ENCODE results near the gene SPOCK2.
A peak's percentile ranks its signal among the peaks of the same experiment; 100 is the strongest.
"Not testable (repeated sequence)": the region's sequence is repeated elsewhere in the genome, so short reads cannot be mapped to it uniquely, and the experiment has no call there.

The SPOCK2 gene

DNA sequence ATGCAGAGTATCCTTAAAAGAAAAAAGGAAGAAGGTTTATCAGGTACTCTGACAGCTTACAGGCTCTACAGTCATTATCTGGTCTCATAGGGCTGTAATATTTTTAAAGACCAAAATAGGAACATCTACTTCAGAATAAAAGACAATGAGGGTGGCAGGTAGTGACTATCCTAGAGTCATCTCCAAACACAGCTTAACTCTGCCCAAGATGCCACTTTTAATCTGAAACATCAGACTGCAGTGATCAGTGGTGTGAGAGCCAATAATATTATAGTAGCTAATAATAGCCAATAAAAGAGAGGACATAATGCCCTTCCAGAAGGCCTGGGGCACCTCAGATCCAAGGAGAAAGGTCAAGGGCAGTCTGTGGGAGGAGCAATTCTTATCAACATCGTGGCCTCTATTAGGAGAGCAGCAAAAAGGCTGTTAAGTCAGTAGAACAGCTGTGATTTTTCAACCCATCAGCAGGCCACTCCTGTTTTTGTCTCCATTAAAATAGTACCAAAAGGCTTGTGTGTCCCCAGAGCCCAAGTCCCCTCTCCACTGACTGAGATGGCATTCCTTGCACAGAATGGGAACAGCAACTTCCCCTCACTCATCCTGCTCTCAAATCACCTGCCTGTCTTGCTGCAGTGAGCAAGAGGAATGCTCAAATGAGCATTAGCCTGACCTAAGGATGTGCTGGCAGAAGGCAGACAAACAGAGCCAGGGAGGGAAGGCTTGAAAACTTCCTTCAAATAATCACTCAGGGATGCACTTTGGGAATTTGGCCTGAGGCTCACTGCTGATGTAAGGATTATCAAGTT is 20.7 kb upstream of the SPOCK2 start:
- DNase-seq (ENCODE audit: low read depth in 2 of 2): no peak

GRCh38 chr10:72108004-72108370 is 19.6 kb upstream of the SPOCK2 start:
- not testable (repeated sequence) for DNase-seq (ENCODE audit: low read depth in 2 of 2)

DNA sequence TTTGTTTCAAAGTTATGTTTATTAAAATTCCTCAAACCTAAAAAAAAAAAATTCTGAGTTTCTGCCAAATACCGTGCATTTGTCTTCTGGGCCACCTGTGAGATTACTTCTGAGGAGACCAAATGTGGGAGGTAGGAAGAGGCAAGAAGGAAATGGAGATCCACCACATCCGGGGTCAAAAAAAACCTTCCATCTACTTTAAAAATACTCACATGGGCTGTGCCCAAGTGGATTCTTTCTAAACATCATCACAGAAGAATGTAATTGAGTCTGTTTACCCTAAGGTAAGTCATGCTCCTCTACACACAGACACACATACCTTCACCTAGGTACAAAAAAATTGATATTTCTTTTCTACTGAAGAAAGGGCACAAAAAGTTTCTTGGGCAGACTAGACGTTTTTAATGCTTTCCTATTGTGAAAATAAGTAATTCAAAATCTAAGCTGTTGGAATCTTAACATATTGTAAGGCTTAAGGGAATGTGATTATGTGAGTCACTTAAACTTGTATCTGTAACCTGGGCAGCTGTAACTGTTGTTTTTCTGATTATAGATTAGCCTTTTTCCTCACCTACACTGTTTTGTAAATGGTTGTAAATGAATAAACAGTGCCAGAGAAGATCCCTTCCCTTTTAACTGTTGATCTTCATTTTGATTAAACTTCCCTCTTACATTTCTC is 19.1 kb upstream of the SPOCK2 start:
- DNase-seq (ENCODE audit: low read depth in 2 of 2): no peak

GRCh38 chr10:72106896-72107295 is 18.5 kb upstream of the SPOCK2 start:
- no peak for DNase-seq (ENCODE audit: low read depth in 2 of 2)

DNA sequence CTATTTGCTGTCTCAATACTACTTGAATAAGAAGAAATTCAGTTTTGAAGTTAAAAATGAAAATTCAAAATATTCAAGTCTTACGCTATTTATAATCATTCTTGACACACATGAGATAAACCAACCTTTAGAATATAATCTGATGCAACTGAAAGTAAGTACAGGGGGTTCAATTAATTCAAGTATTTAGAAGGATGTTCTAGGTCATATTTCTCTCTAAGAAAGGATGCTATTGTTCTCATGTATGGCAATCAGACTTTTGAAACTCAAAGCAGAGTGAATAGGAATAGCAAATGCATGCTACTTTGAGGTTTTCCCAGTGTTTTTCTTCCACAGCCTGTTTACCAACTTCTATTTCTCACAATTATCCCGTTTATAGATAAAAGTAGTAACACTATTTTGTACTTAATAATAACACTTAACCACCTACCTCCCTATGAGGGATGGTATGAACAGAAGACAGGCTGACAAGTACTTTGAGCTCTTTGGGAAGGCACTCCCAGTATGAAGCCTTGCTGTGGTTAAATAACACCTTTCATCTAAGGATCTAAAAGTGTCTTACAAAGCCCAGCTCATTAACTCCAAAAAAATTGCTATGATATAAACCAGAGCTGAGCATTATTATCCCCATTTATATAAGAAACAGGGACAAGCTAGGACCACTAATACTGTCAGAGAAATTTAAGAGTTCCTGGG is 18.0 kb upstream of the SPOCK2 start:
- no peak for DNase-seq (ENCODE audit: low read depth in 2 of 2)

DNA sequence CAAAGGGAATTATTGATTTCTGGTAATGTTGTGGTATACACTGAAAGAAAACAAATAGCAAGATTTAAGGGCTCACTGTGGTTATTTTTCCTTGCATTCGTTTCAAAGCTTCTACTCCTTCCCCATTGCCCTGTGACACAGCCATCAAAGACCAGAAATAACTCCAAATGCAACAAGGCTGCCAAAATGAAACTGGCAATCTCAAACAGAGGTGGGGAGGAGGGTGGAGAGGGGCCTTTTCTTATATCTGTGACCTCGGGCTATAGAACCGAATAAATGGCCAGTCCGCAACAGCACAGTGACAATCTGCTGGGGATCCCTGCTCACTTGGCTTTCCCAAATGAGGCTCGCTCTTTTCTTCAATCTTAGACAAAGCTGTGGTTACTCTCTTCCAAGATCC is 17.4 kb upstream of the SPOCK2 start:
- no peak for DNase-seq (ENCODE audit: low read depth in 2 of 2)

DNA sequence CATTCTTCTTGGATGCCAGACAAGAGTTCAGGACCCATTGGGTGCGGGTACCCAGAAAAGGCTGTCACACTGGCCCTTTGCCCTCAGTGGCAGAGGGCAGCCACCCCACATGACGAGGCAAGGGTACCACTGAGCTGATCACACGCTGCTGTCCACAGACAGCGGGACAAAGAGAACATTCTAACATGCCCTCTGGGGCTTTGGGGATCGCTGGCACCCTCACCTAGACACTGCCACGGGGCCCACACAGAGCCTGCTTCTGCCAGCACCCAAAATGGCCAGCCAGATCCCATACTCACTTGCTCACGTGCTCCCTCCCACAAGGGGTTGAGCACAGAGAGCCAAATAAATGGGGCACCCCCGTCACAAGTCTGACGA is 16.7 kb upstream of the SPOCK2 start:
- no peak for DNase-seq (ENCODE audit: low read depth in 2 of 2)

DNA sequence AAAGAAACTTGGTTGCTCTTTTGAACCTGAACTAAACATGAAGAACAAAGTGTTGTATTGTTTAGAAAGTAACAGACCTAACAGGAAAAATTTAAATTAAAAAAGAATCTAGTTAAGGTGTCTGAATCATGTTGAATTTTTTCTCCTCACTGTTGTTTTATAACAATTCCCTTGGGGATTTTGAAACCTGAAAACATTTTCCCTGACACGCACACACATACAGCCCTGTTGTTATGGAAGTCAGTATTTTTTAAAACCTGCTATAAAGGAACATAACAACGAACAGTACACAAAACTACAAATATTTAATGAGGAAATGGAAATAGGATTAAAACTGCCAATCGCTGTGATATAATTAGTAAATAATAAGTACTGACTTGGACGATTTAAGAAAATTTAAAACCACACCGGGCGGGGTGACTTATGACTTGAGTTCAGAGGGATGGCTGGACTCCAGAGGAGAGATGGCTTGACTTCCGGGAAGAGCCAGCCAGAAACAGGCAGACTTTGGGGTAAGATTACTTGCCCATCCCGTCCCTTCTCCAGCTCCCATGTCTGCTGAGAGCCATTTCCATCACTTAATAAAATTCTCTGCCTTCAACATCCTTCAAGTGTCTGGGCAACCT is 16.2 kb upstream of the SPOCK2 start:
- DNase-seq (ENCODE audit: low read depth in 2 of 2): no peak

DNA sequence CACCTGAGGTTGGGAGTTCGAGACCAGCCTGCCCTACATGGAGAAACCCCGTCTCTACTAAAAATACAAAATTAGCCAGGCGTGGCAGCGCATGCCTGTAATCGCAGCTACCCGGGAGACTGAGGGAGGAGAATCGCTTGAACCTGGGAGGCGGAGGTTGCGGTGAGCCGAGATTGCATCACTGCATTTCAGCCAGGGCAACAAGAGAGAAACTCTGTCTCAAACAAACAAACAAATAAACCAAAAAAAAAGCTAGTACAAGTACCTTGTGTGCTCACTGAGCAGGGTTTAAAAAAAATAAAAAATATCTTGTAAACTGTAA is 11.2 kb upstream of the SPOCK2 start:
- DNase-seq (ENCODE audit: low read depth in 2 of 2): no peak

- no peak for DNase-seq (ENCODE audit: low read depth in 2 of 2)
Observed at GRCh38 chr10:72098836-72099599, 10.7 kb upstream of the SPOCK2 start.

- DNase-seq (ENCODE audit: low read depth in 2 of 2): no peak
Observed at GRCh38 chr10:72098301-72098835, 10.0 kb upstream of the SPOCK2 start.

GRCh38 chr10:72097448-72098300 is 9.3 kb upstream of the SPOCK2 start:
- DNase-seq (ENCODE audit: low read depth in 2 of 2): peak; percentile 69 to 70

DNA sequence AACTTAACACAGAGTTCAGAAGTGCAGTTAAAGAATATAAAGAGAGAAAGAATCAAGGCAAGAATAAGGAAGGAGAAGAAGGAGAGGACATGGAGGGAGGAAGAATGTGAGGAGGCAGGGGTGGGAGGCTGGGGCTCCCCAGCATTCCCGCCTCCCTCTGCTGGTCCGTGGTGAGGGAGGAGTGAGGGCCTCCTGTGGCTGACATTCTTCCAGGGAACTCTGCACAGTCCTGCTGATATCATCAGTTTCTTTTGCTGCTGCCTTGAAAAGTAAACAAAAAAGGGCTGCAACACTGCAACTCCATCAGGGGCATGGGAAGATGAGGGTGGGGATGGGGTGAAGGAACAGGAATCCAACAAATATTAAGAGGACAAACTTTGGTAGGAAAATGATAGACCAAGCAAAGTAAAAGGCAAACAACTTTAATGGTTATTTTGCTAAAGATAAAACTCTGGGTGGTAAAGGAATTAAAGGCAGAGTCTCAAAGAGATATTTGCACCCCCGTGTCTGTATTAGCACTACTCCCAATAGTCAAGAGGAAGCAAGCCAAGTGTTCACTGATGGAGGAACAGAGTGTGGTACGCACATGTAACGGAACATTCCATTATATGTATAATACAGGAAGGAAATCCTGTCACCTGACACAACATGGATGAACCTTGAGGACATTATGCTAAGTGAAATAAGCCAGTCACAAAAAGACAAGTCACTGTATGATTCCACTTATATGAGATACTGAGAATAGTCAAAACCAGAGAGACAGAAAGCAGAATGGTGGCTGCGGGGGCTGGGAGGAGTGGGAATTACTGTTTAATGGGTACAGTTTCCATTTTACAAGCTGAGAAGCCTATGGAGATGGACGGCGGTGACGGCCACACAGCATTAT is 8.0 kb upstream of the SPOCK2 start:
- DNase-seq (ENCODE audit: low read depth in 2 of 2): peak in 1 of 2 experiments; percentile 4

DNA sequence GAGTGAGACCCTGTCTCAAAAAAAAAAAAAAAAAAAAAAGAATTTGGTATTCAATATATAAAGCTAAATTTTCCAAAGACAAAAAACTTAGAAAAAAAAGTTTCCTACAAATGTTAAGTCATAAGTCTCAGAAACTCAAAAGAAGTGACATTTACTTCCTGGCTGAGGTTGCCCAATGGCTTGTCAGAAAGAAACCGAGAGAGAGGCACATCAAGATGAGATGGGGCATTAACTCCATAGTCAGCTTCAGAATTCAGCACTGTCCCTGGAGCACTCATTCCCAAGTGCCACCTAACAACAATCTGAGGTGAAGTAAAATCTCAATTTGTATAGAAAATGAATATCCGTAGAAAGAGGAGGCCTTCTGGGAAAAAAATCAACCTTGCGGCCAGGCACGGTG is 6.8 kb upstream of the SPOCK2 start:
- no peak for DNase-seq (ENCODE audit: low read depth in 2 of 2)

DNA sequence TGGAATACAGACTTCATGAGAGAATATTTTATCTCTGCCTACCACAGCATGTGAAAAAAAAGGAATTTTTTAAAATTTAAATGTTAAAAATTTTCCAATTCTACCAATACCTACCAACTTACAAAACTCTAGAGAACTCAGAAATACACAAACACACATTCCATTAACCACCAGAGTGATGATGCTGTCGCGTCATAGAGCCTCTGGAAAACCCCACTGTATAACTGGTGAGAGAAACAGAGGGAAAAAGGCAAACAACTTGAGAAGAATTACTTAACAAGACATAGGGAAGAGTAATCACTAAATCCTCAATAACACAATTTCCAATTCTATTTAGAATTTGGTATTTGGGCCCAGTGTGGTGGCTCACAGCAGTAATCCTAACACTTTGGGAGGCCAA is 6.2 kb upstream of the SPOCK2 start:
- no peak for DNase-seq (ENCODE audit: low read depth in 2 of 2)

DNA sequence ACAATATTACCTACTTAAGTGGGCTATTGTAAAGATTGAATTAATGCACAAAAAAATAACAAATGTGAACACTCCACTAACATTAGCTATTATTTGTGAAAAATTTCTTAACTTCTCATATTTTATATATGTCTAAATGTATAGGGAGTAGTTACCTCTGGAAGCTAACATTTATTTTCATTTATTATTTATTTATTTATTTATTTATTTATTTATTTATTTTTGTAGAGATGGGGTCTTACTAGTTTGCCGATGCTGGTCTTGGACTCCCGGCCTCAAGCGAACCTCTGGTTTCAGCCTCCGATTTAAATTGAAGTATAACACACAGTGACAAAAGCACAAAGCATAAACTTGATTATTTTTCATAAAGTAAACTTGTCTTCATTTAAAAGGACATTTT is 5.1 kb upstream of the SPOCK2 start:
- DNase-seq (ENCODE audit: low read depth in 2 of 2): no peak

DNA sequence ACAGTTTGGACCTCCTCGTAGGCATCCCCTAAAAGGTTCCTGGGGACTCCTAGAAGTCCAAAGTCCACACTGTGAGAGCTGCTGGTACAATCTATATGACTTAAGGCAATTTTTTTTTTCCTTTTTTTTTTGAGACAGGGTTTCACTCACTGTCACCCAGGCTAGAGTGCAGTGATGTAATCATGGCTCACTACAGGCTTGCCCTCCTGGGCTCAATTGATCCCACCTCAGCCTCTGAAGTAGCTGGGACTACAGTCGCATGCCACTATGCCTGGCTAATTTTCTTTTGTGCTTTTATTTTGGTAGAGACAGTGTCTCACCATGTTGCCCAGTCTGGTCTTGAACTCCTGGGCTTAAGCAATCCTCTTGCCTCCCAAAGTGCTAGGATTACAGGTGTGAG is 4.6 kb upstream of the SPOCK2 start:
- DNase-seq (ENCODE audit: low read depth in 2 of 2): no peak

DNA sequence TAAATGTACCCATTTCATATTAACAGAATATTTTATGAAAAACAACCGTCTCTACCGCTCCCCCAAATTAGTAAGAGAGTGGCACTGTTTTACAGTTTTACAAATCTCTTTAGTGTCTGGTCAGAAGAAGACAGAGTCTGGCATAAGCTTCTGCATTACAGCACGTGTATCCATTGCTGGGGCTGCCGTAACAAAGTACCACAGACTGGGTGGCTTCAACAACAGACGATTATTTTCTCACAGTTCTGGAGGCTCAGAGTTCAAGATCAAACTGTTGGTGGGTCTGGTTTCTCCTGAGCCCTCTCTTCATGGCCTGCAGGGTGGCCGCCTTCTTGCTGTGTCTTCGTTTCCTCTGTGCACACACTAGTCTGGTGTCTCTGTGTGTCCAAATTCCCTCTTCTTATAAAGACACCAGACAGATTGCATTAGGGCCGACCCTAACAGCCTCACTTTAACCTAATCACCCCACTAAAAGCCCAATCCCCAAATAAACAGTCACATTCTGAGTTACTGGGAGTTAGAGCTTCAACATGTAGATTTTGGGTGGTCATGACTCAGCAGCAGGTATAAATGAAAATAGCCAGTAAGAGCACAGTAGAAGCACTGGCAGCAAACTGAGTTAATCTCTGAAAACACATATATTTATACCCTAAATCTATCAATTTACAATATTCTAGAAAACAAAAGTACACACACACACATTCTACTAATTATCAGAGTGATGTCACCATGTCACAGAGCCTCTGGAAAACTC is 4.0 kb upstream of the SPOCK2 start:
- no peak for DNase-seq (ENCODE audit: low read depth in 2 of 2)

- DNase-seq (ENCODE audit: low read depth in 2 of 2): no peak
Observed at GRCh38 chr10:72090326-72090725, 2.0 kb upstream of the SPOCK2 start.
